Measurements from ENCODE around the gene CENPV.

The CENPV gene

DNA sequence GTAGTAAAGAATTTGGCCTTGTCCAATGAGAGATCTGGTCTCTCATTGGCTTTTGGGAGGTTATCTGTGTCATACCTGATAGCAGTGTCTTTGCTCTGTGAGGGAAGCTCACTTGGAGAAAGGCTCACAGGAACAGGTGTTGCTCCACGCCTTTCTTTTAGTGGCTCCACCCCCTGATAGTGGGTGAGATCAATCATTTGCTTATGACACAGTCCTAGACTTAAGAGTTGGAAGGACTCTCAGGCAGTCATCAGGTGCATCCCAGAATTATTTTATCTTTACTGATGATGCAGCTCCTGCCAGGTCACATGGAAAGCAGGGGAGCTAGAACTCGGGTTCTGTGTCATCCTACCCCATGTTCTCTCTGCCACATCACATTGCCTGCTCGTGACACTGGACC lies 59.3 kb downstream of the CENPV start:
- DNase-seq = no peak
- in situ Hi-C loops (cut with HindIII; ENCODE audit: low pct_ligation_motif_present, low pct_unique_long_range_greater_than_20kb, low sequenced_read_pairs) = loop anchor here (25.0 kb wide), 1 partner anchor 218 kb away; no protein-coding TSS in a partner anchor
